BJ (cell line): Measurements from ENCODE around the gene ARSJ. TPM values are rescaled to one million over a fixed set of nuclear protein-coding genes. Genes with fewer than 3 reads are reported as not detected.
A peak's percentile ranks its signal among the peaks of the same experiment; 100 is the strongest.

Source experiments
- CTCF ChIA-PET: fragments of 350-600 bp; formaldehyde crosslinking; extraction: SDS; loops from one replicate; lab custom pipeline; 2021; ENCODE audit warnings: antibody characterized with exemption, inconsistent platforms; lab: Yijun Ruan, JAX
- POLR2A ChIA-PET: fragments of 300-600 bp; sonication (Branson Sonifier 250); formaldehyde crosslinking; extraction: SDS; loops from one replicate; lab custom pipeline; 2021; ENCODE audit warnings: antibody characterized with exemption; lab: Charles Lee
- DNase-seq: peaks from one replicate; pipeline ENCODE4 v3.0.0-alpha.2; 2011; ENCODE audit warnings: low read depth
- H3K27me3 ChIP-seq: 2 replicates; pipeline ENCODE4 v1.6.0; 2011; ENCODE audit warnings: low read length; ENCODE audit not compliant: control insufficient read depth, insufficient read depth
- H3K36me3 ChIP-seq: 2 replicates; pipeline ENCODE4 v1.5.1; 2011; ENCODE audit warnings: low read length; ENCODE audit not compliant: control insufficient read depth, insufficient read depth
- H3K4me3 ChIP-seq: 2 replicates; pipeline ENCODE4 v1.5.1; 2011; ENCODE audit warnings: low read depth, mild to moderate bottlenecking, control low read depth, low read length
- polyA plus RNA-seq: library from polyadenylated mRNA; depleted of rRNA; stranded (reverse); fragments of >200 nt; gene quantifications from 2 replicates; pipeline ENCODE4 v1.2.3, GENCODE V29; 2011
- TF ChIP-seq, protein P1 (sequence below): IDR thresholded peaks from 2 replicates; pipeline ENCODE4 v1.5.1; 2011; ENCODE audit warnings: low read depth, mild to moderate bottlenecking, control low read depth, inconsistent platforms, low read length, moderate library complexity; ENCODE audit not compliant: insufficient read depth

The ARSJ gene
- polyA plus RNA-seq, 1 experiment = 18.4 TPM

DNA sequence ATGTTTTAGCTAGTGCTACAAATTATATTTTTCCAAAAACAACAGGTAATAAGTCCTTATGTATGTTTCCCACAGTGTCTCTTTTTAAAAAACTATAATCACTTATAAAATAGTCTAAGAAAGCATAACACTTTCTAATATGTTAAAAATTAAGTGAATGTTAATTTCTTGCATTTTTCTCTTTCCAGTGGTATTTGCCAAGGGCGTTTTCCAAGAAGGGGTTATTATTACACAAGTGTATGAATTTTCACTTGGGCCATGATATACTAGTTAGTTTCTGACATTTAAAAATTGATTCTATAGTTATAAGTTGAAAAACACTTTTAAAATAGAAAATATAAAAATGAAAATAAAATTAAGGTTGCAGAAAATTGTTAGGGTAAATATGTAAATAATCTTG, 74.6 kb downstream of the ARSJ start:
- Histone ChIP-seq H3K27me3 (no peaks in the 10 kb centered on the region), H3K36me3 (peaks cover 7% of the 10 kb centered on the region), H3K4me3 (no peak overlapping the region)
- POLR2A ChIA-PET = no interaction called here
- TF ChIP-seq, protein P1, sequence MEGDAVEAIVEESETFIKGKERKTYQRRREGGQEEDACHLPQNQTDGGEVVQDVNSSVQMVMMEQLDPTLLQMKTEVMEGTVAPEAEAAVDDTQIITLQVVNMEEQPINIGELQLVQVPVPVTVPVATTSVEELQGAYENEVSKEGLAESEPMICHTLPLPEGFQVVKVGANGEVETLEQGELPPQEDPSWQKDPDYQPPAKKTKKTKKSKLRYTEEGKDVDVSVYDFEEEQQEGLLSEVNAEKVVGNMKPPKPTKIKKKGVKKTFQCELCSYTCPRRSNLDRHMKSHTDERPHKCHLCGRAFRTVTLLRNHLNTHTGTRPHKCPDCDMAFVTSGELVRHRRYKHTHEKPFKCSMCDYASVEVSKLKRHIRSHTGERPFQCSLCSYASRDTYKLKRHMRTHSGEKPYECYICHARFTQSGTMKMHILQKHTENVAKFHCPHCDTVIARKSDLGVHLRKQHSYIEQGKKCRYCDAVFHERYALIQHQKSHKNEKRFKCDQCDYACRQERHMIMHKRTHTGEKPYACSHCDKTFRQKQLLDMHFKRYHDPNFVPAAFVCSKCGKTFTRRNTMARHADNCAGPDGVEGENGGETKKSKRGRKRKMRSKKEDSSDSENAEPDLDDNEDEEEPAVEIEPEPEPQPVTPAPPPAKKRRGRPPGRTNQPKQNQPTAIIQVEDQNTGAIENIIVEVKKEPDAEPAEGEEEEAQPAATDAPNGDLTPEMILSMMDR = no peak
- CTCF ChIA-PET = no interaction called here
- no peak for DNase-seq

DNA sequence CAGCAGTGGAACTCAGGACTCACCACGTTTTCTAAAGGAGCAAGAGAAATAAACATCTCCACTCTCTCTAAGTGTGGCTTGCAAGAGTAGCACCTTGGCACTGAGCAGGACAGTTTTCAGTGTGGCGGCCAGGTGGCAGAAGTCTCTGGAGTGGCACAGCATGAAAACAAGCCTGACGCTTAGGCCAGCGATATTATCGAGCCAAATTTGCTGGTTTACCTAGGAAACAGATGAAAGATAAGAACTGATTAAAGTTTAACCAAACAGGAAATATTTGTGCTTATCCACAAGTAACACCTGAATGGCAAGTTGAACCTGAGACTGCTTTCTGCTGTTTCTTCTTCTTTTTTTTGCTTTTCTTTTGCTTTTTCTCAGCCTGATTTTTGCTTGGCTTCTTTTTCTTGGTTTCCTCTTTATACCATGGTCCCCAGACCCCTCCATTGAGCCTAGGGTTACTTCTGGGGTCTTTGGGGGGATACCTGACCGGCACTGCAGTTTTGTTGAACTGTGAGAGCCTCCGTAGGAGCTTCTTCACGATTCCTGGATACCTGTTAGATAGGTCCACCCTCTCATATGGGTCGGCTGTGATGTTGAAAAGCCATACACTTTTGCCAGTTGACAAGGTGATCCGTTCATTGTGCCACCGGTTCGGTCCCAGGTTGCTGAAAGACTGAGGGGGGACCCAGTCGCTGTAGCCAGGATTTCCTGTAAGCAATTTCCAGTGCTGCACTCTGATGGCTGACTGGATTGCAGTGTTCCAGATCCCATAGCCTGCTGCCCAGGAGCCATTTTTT, 77.3 kb downstream of the ARSJ start:
- TF ChIP-seq, protein P1 = no peak

DNA sequence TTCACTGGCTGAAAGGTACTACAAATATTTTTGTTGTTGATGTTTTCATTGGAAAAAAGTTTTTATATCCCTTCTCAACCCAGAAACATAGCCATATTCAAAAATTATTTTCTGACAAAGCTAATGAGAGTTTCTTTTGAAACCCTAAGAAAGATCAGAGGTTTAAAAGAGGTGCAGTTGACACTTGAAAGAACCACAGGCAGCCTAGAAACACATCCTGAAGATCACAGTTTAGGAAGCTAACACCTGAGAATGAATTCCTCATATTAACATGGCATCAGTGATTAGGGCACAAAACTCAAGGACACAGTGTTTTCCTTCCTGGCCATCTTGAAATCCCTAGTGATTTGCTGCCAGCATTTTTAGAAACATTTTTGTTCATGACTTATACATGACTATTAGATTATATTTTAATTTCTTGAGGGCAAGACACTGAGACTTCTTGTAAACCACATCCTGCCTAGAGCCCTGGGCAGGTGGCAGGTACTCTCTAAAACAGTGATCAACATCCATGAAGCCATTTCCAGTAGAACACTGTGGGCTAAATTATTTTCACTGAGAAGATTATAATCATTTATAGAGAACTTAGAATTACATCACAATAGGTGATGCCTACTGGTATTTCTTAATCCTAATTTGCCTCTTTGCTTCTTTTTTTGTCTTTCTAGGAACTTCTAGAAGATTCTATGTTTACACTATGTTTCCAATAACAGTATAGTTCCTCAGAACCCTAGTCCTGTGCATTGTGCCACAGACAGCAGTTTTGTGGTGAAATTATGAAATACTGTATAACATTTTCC, 80.0 kb downstream of the ARSJ start:
- H3K36me3 ChIP-seq = peaks cover 7% of the 10 kb centered on the region
- TF ChIP-seq, protein P1 = no peak
- ChIA-PET CTCF (no interaction called here), POLR2A (no interaction called here)
- H3K4me3 ChIP-seq = no peak overlapping the region
- H3K27me3 ChIP-seq = no peaks in the 10 kb centered on the region
- no peak for DNase-seq

More for the DNA sequence above, 77.3 kb downstream of the ARSJ start:
- H3K4me3 ChIP-seq = no peak overlapping the region
- CTCF ChIA-PET = no interaction called here
- no peaks in the 10 kb centered on the region for H3K27me3 ChIP-seq
- POLR2A ChIA-PET = no interaction called here
- H3K36me3 ChIP-seq = peaks cover 7% of the 10 kb centered on the region
- DNase-seq = no peak

DNA sequence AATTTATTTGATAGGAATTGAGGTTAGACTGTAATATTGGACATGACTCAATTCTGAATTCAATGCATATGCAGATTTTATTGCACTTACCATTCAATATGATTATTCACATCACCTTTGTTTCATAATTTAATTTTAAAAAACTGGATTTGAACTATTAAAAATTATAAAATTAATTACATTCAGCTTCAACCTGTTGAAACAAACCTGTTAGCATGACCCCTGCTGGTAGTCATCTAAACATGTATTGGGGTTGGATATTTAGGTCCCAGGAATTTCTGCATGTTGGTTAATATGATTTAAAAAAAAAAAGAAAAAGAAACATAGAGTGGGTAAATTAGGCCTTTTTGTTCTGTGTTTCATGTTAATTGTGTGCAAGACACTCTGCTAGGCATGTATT, 85.9 kb downstream of the ARSJ start:
- H3K4me3 ChIP-seq = no peak overlapping the region
- no peak for DNase-seq
- no peaks in the 10 kb centered on the region; the same call in 1 of the 2 replicates for H3K36me3 ChIP-seq
- TF ChIP-seq, protein P1 = peak; percentile 23; the same call in 1 of the 2 replicates
- ChIA-PET POLR2A (no interaction called here), CTCF (no interaction called here)
- no peaks in the 10 kb centered on the region for H3K27me3 ChIP-seq

DNA sequence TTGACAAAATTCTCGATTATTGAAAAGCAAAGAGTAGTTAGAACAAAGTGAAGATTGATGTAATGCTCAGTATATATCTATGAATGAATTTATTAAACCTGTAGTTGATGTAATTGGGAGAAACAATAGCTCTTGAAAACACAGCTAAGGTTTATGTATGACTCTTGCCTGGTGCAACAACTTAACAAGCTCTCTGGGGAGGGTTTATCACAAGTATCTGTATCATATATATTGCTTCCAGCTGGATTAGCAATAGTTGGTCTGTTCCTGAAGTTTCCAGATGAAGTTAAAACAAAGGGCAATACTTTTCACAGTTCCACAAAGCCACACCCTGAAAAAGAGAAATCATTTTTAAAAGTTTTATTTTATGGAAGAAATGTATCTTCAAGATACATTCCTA, 91.4 kb downstream of the ARSJ start:
- ChIA-PET POLR2A (no interaction called here), CTCF (interaction anchor here (1.5 kb wide), 1 partner anchor 16 kb away, joined by 4 read pairs; no protein-coding TSS in a partner anchor)
- TF ChIP-seq, protein P1 = no peak
- no peak for DNase-seq
- Histone ChIP-seq H3K27me3 (no peaks in the 10 kb centered on the region), H3K4me3 (no peak overlapping the region), H3K36me3 (no peaks in the 10 kb centered on the region)
